Measurements from ENCODE around the gene RTF1.

GRCh38 chr15:41517895-41518449 lies 101.1 kb downstream of the RTF1 start:
- TF ChIP-seq POLR2AphosphoS5 (IDR thresholded peaks at IDR 0.05; ENCODE audit: low read depth, low read length) (no peak), POLR2A (IDR thresholded peaks at IDR 0.05; ENCODE audit: low read depth, low read length) (no peak)

All from GM12892 (cell line).